Neural cell (in vitro differentiated cells): ENCODE results near the gene CNN3. TPM values are rescaled to one million over a fixed set of nuclear protein-coding genes. Genes with fewer than 3 reads are reported as not detected.

ENCODE experiments used
- H2AFZ ChIP-seq: fragments of 200-600, 300-800 bp; sonication (generic), shearing (Covaris generic); 2 replicates; pipeline ENCODE4 v1.6.0; 2014; ENCODE audit warnings: low read depth, mild to moderate bottlenecking, antibody characterized with exemption, low read length, moderate library complexity
- H3F3A ChIP-seq: fragments of 200-600 bp; shearing (Covaris generic); 2 replicates; pipeline ENCODE4 v1.6.1; 2016; ENCODE audit warnings: mild to moderate bottlenecking, moderate library complexity, mixed read lengths, antibody characterized with exemption, low read length; ENCODE audit not compliant: insufficient read depth, poor library complexity, severe bottlenecking
- H3K27ac ChIP-seq: fragments of 200-600, 300-800 bp; sonication (generic), shearing (Covaris generic); 2 replicates; pipeline ENCODE4 v1.5.1; 2014; ENCODE audit warnings: mild to moderate bottlenecking, low read length, moderate library complexity
- H3K27me3 ChIP-seq: fragments of 300-800, 200-600 bp; sonication (generic), shearing (Covaris generic); 2 replicates; pipeline ENCODE4 v1.6.0; 2014; ENCODE audit warnings: mild to moderate bottlenecking, low read depth, low read length, moderate library complexity; ENCODE audit not compliant: insufficient read depth
- H3K36me3 ChIP-seq: fragments of 300-800, 200-600 bp; sonication (generic), shearing (Covaris generic); 2 replicates; pipeline ENCODE4 v1.5.1; 2014; ENCODE audit warnings: mild to moderate bottlenecking, antibody characterized with exemption, low read length, moderate library complexity; ENCODE audit not compliant: insufficient read depth
- H3K4me2 ChIP-seq: fragments of 300-800, 200-600 bp; sonication (generic), shearing (Covaris generic); 2 replicates; pipeline ENCODE4 v1.6.0; 2014; ENCODE audit warnings: mild to moderate bottlenecking, low read length
- H3K4me3 ChIP-seq: fragments of 300-800, 200-600 bp; sonication (generic), shearing (Covaris generic); 2 replicates; pipeline ENCODE4 v1.5.1; 2014; ENCODE audit warnings: mild to moderate bottlenecking, low read length, moderate library complexity
- H3K79me2 ChIP-seq: fragments of 200-600 bp; shearing (Covaris generic); replicated peaks from 2 replicates; pipeline ENCODE4 v1.6.0; 2014; ENCODE audit warnings: mild to moderate bottlenecking, low read length, moderate library complexity; ENCODE audit not compliant: insufficient read depth
- H3K9ac ChIP-seq: fragments of 300-800, 200-600 bp; sonication (generic), shearing (Covaris generic); 2 replicates; pipeline ENCODE4 v1.6.1; 2016; ENCODE audit warnings: mild to moderate bottlenecking, low read length, mixed read lengths
- H3K9me2 ChIP-seq: fragments of 200-600 bp; shearing (Covaris generic); 2 replicates; pipeline ENCODE4 v1.6.1; 2016; ENCODE audit warnings: mild to moderate bottlenecking, low read length, mixed read lengths; ENCODE audit not compliant: insufficient read depth
- H3K9me3 ChIP-seq: fragments of 200-600, 300-800 bp; sonication (generic), shearing (Covaris generic); 2 replicates; pipeline ENCODE4 v1.6.1; 2016; ENCODE audit warnings: mild to moderate bottlenecking, mixed run types, low read length, moderate library complexity, mixed read lengths
- H4K20me1 ChIP-seq: fragments of 200-600 bp; shearing (Covaris generic); 2 replicates; pipeline ENCODE4 v1.6.1; 2016; ENCODE audit warnings: mild to moderate bottlenecking, mixed run types; ENCODE audit not compliant: insufficient read depth
- EP300 ChIP-seq: fragments of 450-650 bp; conservative IDR thresholded peaks from 2 replicates; pipeline ENCODE4 v1.6.1; 2014; ENCODE audit warnings: antibody characterized with exemption, mild to moderate bottlenecking, moderate library complexity; ENCODE audit not compliant: poor library complexity, severe bottlenecking
- EZH2 ChIP-seq: fragments of 200-600, 300-800 bp; shearing (Covaris generic), sonication (generic); IDR thresholded peaks from 2 replicates; pipeline ENCODE4 v1.6.1; 2014; ENCODE audit warnings: antibody characterized with exemption, low read length, borderline replicate concordance, mild to moderate bottlenecking; ENCODE audit not compliant: insufficient read depth, poor library complexity, severe bottlenecking
- MXI1 ChIP-seq: fragments of 450-650 bp; conservative IDR thresholded peaks from 2 replicates; pipeline ENCODE4 v1.6.1; 2014; ENCODE audit warnings: antibody characterized with exemption, mild to moderate bottlenecking; ENCODE audit not compliant: poor library complexity, severe bottlenecking
- POLR2AphosphoS5 ChIP-seq: IDR thresholded peaks from 2 replicates; pipeline ENCODE4 v1.6.1; 2012
- RAD21 ChIP-seq: fragments of 450-650 bp; conservative IDR thresholded peaks from 2 replicates; pipeline ENCODE4 v1.6.1; 2014; ENCODE audit warnings: antibody characterized with exemption, mild to moderate bottlenecking, moderate library complexity
- REST ChIP-seq: IDR thresholded peaks from 2 replicates; pipeline ENCODE4 v1.6.1; 2012; ENCODE audit warnings: borderline replicate concordance
- SMC3 ChIP-seq: fragments of 450-650 bp; conservative IDR thresholded peaks from 2 replicates; pipeline ENCODE4 v1.6.1; 2014; ENCODE audit warnings: antibody characterized with exemption, mild to moderate bottlenecking, moderate library complexity; ENCODE audit not compliant: poor library complexity
- TAF1 ChIP-seq: IDR thresholded peaks from 2 replicates; pipeline ENCODE4 v1.6.1; 2012; ENCODE audit warnings: low read depth
- polyA plus RNA-seq: library from polyadenylated mRNA; depleted of rRNA; stranded (reverse); fragments of >200 nt; gene quantifications from 2 replicates; pipeline ENCODE4 v1.2.3, GENCODE V29; 2014
- TF ChIP-seq, protein P1 (sequence below): fragments of 450-650 bp; IDR thresholded peaks from 2 replicates; pipeline ENCODE4 v1.5.1; 2014; ENCODE audit warnings: antibody characterized with exemption, mild to moderate bottlenecking, moderate library complexity; ENCODE audit not compliant: poor library complexity, severe bottlenecking

CNN3 gene
- polyA plus RNA-seq, 1 donor from 2014 or later: 106 TPM

GRCh38 chr1:94917251-94917650, 9.7 kb downstream of the CNN3 start:
- no peak overlapping the region for H3K4me3 ChIP-seq
- H3K9me2 ChIP-seq: no peaks in the 10 kb centered on the region
- H3K79me2 ChIP-seq: peaks cover 99% of the 10 kb centered on the region
- no peak overlapping the region for H3K9ac ChIP-seq
- H3K27ac ChIP-seq: no peak overlapping the region
- TF ChIP-seq REST: no peak
- TF ChIP-seq, protein P1, sequence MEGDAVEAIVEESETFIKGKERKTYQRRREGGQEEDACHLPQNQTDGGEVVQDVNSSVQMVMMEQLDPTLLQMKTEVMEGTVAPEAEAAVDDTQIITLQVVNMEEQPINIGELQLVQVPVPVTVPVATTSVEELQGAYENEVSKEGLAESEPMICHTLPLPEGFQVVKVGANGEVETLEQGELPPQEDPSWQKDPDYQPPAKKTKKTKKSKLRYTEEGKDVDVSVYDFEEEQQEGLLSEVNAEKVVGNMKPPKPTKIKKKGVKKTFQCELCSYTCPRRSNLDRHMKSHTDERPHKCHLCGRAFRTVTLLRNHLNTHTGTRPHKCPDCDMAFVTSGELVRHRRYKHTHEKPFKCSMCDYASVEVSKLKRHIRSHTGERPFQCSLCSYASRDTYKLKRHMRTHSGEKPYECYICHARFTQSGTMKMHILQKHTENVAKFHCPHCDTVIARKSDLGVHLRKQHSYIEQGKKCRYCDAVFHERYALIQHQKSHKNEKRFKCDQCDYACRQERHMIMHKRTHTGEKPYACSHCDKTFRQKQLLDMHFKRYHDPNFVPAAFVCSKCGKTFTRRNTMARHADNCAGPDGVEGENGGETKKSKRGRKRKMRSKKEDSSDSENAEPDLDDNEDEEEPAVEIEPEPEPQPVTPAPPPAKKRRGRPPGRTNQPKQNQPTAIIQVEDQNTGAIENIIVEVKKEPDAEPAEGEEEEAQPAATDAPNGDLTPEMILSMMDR: no peak
- no peak for TF ChIP-seq MXI1
- H3K27me3 ChIP-seq: no peaks in the 10 kb centered on the region
- H3K9me3 ChIP-seq: no peaks in the 10 kb centered on the region
- no peaks in the 10 kb centered on the region for H3K36me3 ChIP-seq
- H3K4me2 ChIP-seq: no peak overlapping the region
- H3F3A ChIP-seq: no peaks in the 10 kb centered on the region
- no peaks in the 10 kb centered on the region for H4K20me1 ChIP-seq
- no peak overlapping the region for H2AFZ ChIP-seq

- Histone ChIP-seq H3K27ac (no peak overlapping the region), H3K36me3 (no peaks in the 10 kb centered on the region), H2AFZ (no peak overlapping the region), H3K9me3 (no peaks in the 10 kb centered on the region), H3K79me2 (peaks cover 97% of the 10 kb centered on the region), H3K9me2 (no peaks in the 10 kb centered on the region), H3K4me2 (no peak overlapping the region), H3K4me3 (no peak overlapping the region), H3K9ac (no peak overlapping the region), H3F3A (no peaks in the 10 kb centered on the region), H3K27me3 (no peaks in the 10 kb centered on the region), H4K20me1 (no peaks in the 10 kb centered on the region)
- no peak for TF ChIP-seq TAF1
These were observed 14.4 kb downstream of the CNN3 start for GRCh38 chr1:94912263-94913184.

DNA sequence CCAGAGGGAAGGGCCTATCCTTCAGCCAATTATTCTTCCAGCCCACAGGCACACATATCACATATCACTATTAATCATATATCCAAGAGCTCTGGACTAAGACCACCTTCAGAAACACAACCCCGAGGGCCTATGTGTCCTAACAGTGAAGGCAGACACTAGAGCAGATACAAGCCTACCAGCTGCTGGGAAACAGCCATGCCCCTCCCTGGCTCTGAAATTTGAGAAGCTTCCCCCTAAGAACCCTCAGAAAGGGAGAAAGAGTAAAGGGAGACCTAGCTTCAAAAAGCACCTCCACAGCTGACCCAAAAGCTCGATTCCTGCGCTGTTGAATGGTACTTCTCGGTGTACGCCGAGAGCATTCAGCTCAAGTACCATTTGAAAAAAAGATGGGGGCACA, 17.4 kb downstream of the CNN3 start:
- no peak overlapping the region for H3K27ac ChIP-seq
- H3K9me2 ChIP-seq: no peaks in the 10 kb centered on the region
- no peaks in the 10 kb centered on the region for H4K20me1 ChIP-seq
- H3F3A ChIP-seq: no peaks in the 10 kb centered on the region
- H3K4me2 ChIP-seq: no peak overlapping the region
- H3K9ac ChIP-seq: no peak overlapping the region
- H3K4me3 ChIP-seq: no peak overlapping the region
- H3K36me3 ChIP-seq: no peaks in the 10 kb centered on the region
- TF ChIP-seq TAF1: no peak
- TF ChIP-seq EZH2: no peak
- no peak for TF ChIP-seq RAD21
- TF ChIP-seq MXI1: no peak
- TF ChIP-seq SMC3: no peak
- TF ChIP-seq REST: no peak
- no peak for TF ChIP-seq EP300
- TF ChIP-seq, protein P1: no peak
- no peak for TF ChIP-seq POLR2AphosphoS5
- no peak overlapping the region for H2AFZ ChIP-seq
- H3K79me2 ChIP-seq: peaks cover 96% of the 10 kb centered on the region
- H3K27me3 ChIP-seq: no peaks in the 10 kb centered on the region
- H3K9me3 ChIP-seq: no peaks in the 10 kb centered on the region
